Tibial nerve (tissue), 4 donors: ENCODE measurements around the gene RNF220. TPM values are rescaled to one million over a fixed set of nuclear protein-coding genes. Genes with fewer than 3 reads are reported as not detected.

Experiments used
- DNase-seq, 2 donors: peaks; one replicate each; pipeline ENCODE4 v3.0.0-alpha.2; 2019; ENCODE audit warnings: low spot score in 2 of 2
- H3K27ac ChIP-seq, 4 donors: fragments of 200-600 bp; sonication (generic) in 3 of 4; one replicate each; pipeline ENCODE4 v1.5.1; 2017 to 2019; ENCODE audit warnings: mild to moderate bottlenecking in 1 of 4
- H3K27me3 ChIP-seq, 2 donors: fragments of 200-600 bp; sonication (generic) in 1 of 2; one replicate each; pipeline versions ENCODE4 v1.5.1 to v1.6.0; 2017 to 2019
- H3K36me3 ChIP-seq, 3 donors: fragments of 200-600 bp; sonication (generic); one replicate each; pipeline ENCODE4 v1.5.1; 2018 to 2019
- H3K4me1 ChIP-seq, 4 donors: fragments of 200-600 bp; sonication (generic) in 3 of 4; one replicate each; pipeline ENCODE4 v1.5.1; 2017 to 2019
- H3K4me3 ChIP-seq, 4 donors: fragments of 200-600 bp; sonication (generic) in 3 of 4; one replicate each; pipeline ENCODE4 v1.5.1; 2017 to 2019; ENCODE audit warnings: mild to moderate bottlenecking in 1 of 4, moderate library complexity in 1 of 4
- H3K9me3 ChIP-seq, 4 donors: fragments of 200-600 bp; sonication (generic) in 3 of 4; one replicate each; pipeline ENCODE4 v1.5.1; 2017 to 2019
- CTCF ChIP-seq, 5 experiments: fragments of 200-600 bp in 3 of 5; fragments of 450-650 bp in 2 of 5; sonication (generic) in 3 of 5; IDR thresholded peaks; one replicate each; pipeline ENCODE4 v1.5.1; 2016 to 2019; ENCODE audit warnings: antibody characterized with exemption in 5 of 5, mild to moderate bottlenecking in 3 of 5, moderate library complexity in 2 of 5
- EP300 ChIP-seq, 2 donors: sonication (generic); formaldehyde crosslinking; IDR thresholded peaks; one replicate each; pipeline ENCODE4 v1.6.1; 2017; ENCODE audit warnings: antibody characterized with exemption in 2 of 2, mild to moderate bottlenecking in 1 of 2
- POLR2A ChIP-seq, 2 donors: fragments of 450-650 bp; IDR thresholded peaks; one replicate each; pipeline ENCODE4 v1.6.1; 2017; ENCODE audit warnings: antibody characterized with exemption in 2 of 2, mild to moderate bottlenecking in 2 of 2, moderate library complexity in 2 of 2
- WGBS, 2 donors: methylation state at CpG; one replicate each; pipeline ENCODE4 v1.1.5; 2018; 5-methylcytosine and 5-hydroxymethylcytosine counted together
- total RNA-seq, 4 donors: library from RNA; depleted of rRNA; stranded (reverse); fragments of >200 nt; gene quantifications; one replicate each; pipeline ENCODE4 v1.1.0, GENCODE V29; 2016

Gene RNF220
- total RNA-seq, 4 donors from 2014 or later, result 110 to 151 (median 114) TPM

DNA sequence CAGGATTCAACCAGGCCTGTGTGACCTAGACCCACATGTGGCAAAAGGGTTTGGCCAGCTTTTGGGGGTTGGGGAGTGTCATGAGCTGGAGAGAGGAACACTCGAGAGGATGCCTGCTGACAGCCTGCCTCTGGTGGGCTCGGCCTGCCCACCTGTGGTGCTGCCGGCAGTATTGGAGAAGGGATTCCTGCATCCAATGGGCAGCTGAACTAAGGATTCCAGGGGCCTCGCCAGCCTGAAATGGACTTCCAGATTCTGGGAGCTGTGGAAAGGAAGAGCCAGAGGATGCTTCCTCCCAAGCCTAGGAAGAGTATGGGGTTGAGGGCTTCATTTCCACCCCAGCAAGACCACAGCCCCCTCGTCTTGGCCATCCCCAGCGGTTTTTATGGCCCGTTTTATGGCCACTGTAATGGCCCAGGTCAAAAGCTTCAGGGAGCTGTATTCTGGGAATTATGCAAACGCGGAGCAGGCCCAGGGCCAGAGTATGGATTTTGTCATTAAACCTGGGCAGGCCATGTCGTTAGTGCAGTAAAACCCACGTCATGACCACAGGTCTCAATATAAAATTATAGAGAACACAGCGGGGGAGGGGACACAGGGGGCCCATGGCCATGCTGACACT lies 205.6 kb downstream of the RNF220 start:
- Histone ChIP-seq H3K36me3 (no peaks in the 10 kb centered on the region), H3K9me3 (no peaks in the 10 kb centered on the region), H3K27ac (no peak overlapping the region), H3K27me3 (peaks cover 0 to 5% of the 10 kb centered on the region in 2 donors), H3K4me3 (no peak overlapping the region), H3K4me1 (no peaks in the 10 kb centered on the region)
- no peak for TF ChIP-seq CTCF (IDR thresholded peaks at IDR 0.05)
- TF ChIP-seq EP300 (IDR thresholded peaks at IDR 0.05), result no peak
- TF ChIP-seq POLR2A (IDR thresholded peaks at IDR 0.05), result no peak
- no peak for DNase-seq
- 72 to 75% methylated on average over 10 to 11 of the region's 12 CpGs for WGBS, 2 donors

- TF ChIP-seq CTCF (IDR thresholded peaks at IDR 0.05) (no peak), EP300 (IDR thresholded peaks at IDR 0.05) (no peak), POLR2A (IDR thresholded peaks at IDR 0.05) (no peak)
- no peak for DNase-seq
- WGBS, 2 donors, result 67 to 71% methylated on average over 5 of the region's 5 CpGs
- H3K4me1 ChIP-seq, result no peaks in the 10 kb centered on the region
- peaks cover 0 to 5% of the 10 kb centered on the region in 2 donors for H3K27me3 ChIP-seq
- H3K4me3 ChIP-seq, result no peak overlapping the region
- H3K36me3 ChIP-seq, result no peaks in the 10 kb centered on the region
- no peaks in the 10 kb centered on the region for H3K9me3 ChIP-seq
- no peak overlapping the region for H3K27ac ChIP-seq
Measured at GRCh38 chr1:44611419-44611818, 206.4 kb downstream of the RNF220 start.

GRCh38 chr1:44611866-44612265 lies 206.8 kb downstream of the RNF220 start:
- no peak for DNase-seq
- peaks cover 0 to 10% of the 10 kb centered on the region in 2 donors for H3K27me3 ChIP-seq
- no peak for TF ChIP-seq EP300 (IDR thresholded peaks at IDR 0.05)
- no peak for TF ChIP-seq POLR2A (IDR thresholded peaks at IDR 0.05)
- TF ChIP-seq CTCF (IDR thresholded peaks at IDR 0.05), result no peak
- H3K4me3 ChIP-seq, result no peak overlapping the region
- no peaks in the 10 kb centered on the region for H3K36me3 ChIP-seq
- H3K4me1 ChIP-seq, result peaks cover 0 to 4% (median 2%) of the 10 kb centered on the region in 4 donors
- 60 to 65% methylated on average over 4 of the region's 4 CpGs for WGBS, 2 donors
- H3K27ac ChIP-seq, result no peak overlapping the region
- H3K9me3 ChIP-seq, result no peaks in the 10 kb centered on the region

DNA sequence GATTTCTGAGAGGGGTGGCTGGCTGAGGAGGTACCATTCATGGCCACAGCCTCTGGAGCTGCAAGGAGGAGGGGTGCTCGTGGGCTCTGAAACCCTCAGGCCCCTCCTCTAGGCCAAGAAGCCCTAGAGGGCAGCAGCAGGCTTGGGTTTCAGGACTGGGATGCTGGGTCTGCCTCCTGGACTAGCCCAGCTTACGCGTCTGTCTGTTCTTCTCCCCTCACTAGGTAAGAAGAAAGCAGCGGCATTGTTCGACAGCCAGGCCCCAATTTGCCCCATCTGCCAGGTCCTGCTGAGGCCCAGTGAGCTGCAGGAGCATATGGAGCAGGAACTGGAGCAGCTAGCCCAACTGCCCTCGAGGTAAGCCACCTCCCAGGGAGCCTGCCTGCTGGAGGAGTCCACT lies 208.9 kb downstream of the RNF220 start:
- H3K27ac ChIP-seq, result no peak overlapping the region
- WGBS, 2 donors, result 77 to 79% methylated on average over 6 of the region's 6 CpGs
- H3K27me3 ChIP-seq, result peaks cover 0 to 12% of the 10 kb centered on the region in 2 donors
- H3K4me3 ChIP-seq, result no peak overlapping the region
- H3K36me3 ChIP-seq, result no peaks in the 10 kb centered on the region
- H3K9me3 ChIP-seq, result no peaks in the 10 kb centered on the region
- H3K4me1 ChIP-seq, result peaks cover 0 to 12% (median 8%) of the 10 kb centered on the region in 4 donors
- TF ChIP-seq CTCF (IDR thresholded peaks at IDR 0.05) (no peak), EP300 (IDR thresholded peaks at IDR 0.05) (no peak), POLR2A (IDR thresholded peaks at IDR 0.05) (no peak)
- DNase-seq, result no peak

DNA sequence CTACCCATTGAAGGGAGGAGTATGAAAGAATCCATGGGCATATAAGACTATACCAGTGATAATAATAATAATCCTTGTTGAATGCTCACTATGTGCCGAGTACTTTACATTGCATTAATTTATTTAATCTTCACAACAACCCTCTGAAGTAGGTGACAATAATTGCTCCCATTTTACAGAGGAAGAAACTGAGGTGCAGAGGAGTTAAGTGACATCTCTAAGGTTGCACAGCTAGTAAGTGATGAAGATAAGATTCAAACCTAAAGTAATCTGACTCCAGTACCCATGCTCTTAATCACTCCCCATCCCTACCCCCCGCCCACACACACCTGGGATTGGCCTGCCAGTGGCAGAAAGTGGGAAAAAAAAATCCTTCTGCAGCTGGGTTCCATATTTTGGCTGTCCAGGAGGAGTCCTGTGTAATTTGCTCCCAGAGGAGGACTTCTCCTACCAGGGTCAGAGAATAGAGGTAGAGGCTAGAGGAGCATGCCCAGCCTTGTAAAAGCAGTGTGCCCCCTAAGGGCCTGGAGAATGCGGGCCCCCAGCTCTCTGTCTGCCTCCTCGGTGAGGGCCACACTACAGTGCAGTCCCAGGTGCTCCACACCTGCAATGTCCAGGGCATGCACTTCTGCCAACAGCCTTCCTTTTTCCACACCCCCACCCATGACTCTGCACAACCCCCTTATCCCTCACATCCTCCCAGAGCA lies 211.4 kb downstream of the RNF220 start:
- Histone ChIP-seq H3K27ac (no peak overlapping the region), H3K4me1 (peaks cover 0 to 12% (median 8%) of the 10 kb centered on the region in 4 donors), H3K4me3 (peak overlapping the region in 2 of 4 donors; percentile 27 to 45), H3K36me3 (no peaks in the 10 kb centered on the region), H3K27me3 (peaks cover 0 to 12% of the 10 kb centered on the region in 2 donors), H3K9me3 (no peaks in the 10 kb centered on the region)
- 72 to 73% methylated on average over 4 of the region's 4 CpGs for WGBS, 2 donors
- DNase-seq, result no peak
- TF ChIP-seq POLR2A (IDR thresholded peaks at IDR 0.05) (no peak), CTCF (IDR thresholded peaks at IDR 0.05) (no peak), EP300 (IDR thresholded peaks at IDR 0.05) (no peak)
